ENCODE data around the gene SMC2. TPM values are rescaled to one million over a fixed set of nuclear protein-coding genes. Genes with fewer than 3 reads are reported as not detected.

SMC2 gene
- total RNA-seq, 1 donor from 2014 or later = 13.1 TPM

- Mint-ChIP-seq H3K27ac (ENCODE audit: unreplicated experiment) (no peak overlapping the region), H3K4me1 (ENCODE audit: unreplicated experiment) (peaks cover 29% of the 10 kb centered on the region)
These were observed 3.0 kb upstream of the SMC2 start for GRCh38 chr9:104091116-104091515.

DNA sequence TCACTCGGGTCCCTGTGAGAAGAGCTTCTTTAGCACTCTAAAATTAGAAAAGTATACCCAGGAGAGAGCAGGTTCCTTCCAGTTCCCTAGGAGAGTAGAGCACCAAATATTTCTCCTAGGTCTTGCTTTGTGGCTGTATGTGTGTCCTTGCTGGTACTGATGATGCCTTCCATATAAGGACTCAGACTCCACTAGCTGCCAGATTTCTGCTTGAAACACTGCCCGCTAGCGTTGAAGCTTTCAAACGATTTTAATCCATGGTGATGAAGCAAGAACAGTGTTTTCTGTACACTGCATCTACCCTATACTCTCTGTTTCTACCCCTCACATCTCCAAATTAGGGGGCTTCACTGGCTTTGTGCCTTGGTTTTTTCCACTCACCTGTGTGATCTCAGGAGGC lies 2.4 kb upstream of the SMC2 start:
- peaks cover 17% of the 10 kb centered on the region for H3K27me3 Mint-ChIP-seq (ENCODE audit: unreplicated experiment)
- H3K27ac Mint-ChIP-seq (ENCODE audit: unreplicated experiment) = no peak overlapping the region
- no peak overlapping the region for H3K4me3 Mint-ChIP-seq (ENCODE audit: unreplicated experiment)
- no peaks in the 10 kb centered on the region for H3K9me3 Mint-ChIP-seq (ENCODE audit: unreplicated experiment)
- peaks cover 30% of the 10 kb centered on the region for H3K4me1 Mint-ChIP-seq (ENCODE audit: unreplicated experiment)
- no peak for DNase-seq (ENCODE audit: extremely low spot score, unreplicated experiment)
- TF ChIP-seq CTCF (IDR thresholded peaks at IDR 0.05) = no peak
- H3K36me3 Mint-ChIP-seq (ENCODE audit: unreplicated experiment) = no peaks in the 10 kb centered on the region

More at GRCh38 chr9:104091116-104091515, 3.0 kb upstream of the SMC2 start:
- no peaks in the 10 kb centered on the region for H3K36me3 Mint-ChIP-seq (ENCODE audit: unreplicated experiment)
- TF ChIP-seq CTCF (IDR thresholded peaks at IDR 0.05) = no peak
- no peak for DNase-seq (ENCODE audit: extremely low spot score, unreplicated experiment)
- no peaks in the 10 kb centered on the region for H3K9me3 Mint-ChIP-seq (ENCODE audit: unreplicated experiment)
- no peak overlapping the region for H3K4me3 Mint-ChIP-seq (ENCODE audit: unreplicated experiment)
- peaks cover 19% of the 10 kb centered on the region for H3K27me3 Mint-ChIP-seq (ENCODE audit: unreplicated experiment)

- DNase-seq (ENCODE audit: extremely low spot score, unreplicated experiment) = no peak
- no peaks in the 10 kb centered on the region for H3K9me3 Mint-ChIP-seq (ENCODE audit: unreplicated experiment)
- no peaks in the 10 kb centered on the region for H3K36me3 Mint-ChIP-seq (ENCODE audit: unreplicated experiment)
- H3K27me3 Mint-ChIP-seq (ENCODE audit: unreplicated experiment) = peaks cover 13% of the 10 kb centered on the region
- peaks cover 32% of the 10 kb centered on the region for H3K4me1 Mint-ChIP-seq (ENCODE audit: unreplicated experiment)
- no peak overlapping the region for H3K27ac Mint-ChIP-seq (ENCODE audit: unreplicated experiment)
- H3K4me3 Mint-ChIP-seq (ENCODE audit: unreplicated experiment) = no peak overlapping the region
- TF ChIP-seq CTCF (IDR thresholded peaks at IDR 0.05) = no peak
These were observed 1.9 kb upstream of the SMC2 start for GRCh38 chr9:104092192-104092591.

DNA sequence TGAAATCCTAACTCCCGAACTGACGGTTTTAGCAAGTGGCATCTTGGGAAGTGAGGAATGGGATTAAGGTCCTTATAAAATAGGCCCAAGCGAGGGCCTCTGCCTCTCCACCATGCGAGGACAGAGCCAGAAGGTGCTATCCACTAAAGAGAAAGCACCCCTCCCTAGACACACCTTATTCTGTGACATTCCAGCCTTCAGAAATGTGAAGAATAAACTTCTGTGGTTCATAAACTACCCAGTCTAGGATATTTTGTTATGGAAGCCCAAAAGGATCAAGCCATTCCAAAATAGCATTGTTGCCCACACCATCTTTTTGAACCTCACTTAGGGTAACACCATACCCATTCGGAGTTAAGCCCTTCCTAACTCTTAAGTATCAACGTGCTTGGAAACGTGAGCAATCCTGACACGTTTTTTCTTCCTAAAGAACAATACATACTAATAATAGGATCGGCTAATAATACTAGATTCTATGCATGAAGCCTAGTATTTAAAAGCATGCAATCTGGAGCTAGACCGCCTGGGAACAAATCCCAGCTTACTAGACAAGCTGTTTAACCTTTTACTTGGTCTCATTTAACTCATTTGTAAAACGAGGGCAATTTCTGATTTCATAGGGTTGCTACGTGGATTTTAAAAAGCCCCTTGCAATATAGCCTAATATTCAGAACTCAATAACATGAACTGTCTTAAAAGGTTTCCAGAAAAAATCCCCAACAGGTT lies 1.1 kb upstream of the SMC2 start:
- peak overlapping the region; percentile 99 for H3K4me3 Mint-ChIP-seq (ENCODE audit: unreplicated experiment)
- peaks cover 2% of the 10 kb centered on the region for H3K36me3 Mint-ChIP-seq (ENCODE audit: unreplicated experiment)
- peaks cover 8% of the 10 kb centered on the region for H3K27me3 Mint-ChIP-seq (ENCODE audit: unreplicated experiment)
- no peak for TF ChIP-seq CTCF (IDR thresholded peaks at IDR 0.05)
- peak overlapping the region; percentile 99 for H3K27ac Mint-ChIP-seq (ENCODE audit: unreplicated experiment)
- DNase-seq (ENCODE audit: extremely low spot score, unreplicated experiment) = no peak
- H3K4me1 Mint-ChIP-seq (ENCODE audit: unreplicated experiment) = peaks cover 32% of the 10 kb centered on the region
- H3K9me3 Mint-ChIP-seq (ENCODE audit: unreplicated experiment) = no peaks in the 10 kb centered on the region

GRCh38 chr9:104094534-104095015 lies 466 bp downstream of the SMC2 start:
- Mint-ChIP-seq H3K4me3 (ENCODE audit: unreplicated experiment) (peak overlapping the region; percentile 99), H3K27me3 (ENCODE audit: unreplicated experiment) (no peaks in the 10 kb centered on the region), H3K4me1 (ENCODE audit: unreplicated experiment) (peaks cover 32% of the 10 kb centered on the region), H3K9me3 (ENCODE audit: unreplicated experiment) (no peaks in the 10 kb centered on the region), H3K27ac (ENCODE audit: unreplicated experiment) (peak overlapping the region; percentile 99), H3K36me3 (ENCODE audit: unreplicated experiment) (peaks cover 2% of the 10 kb centered on the region)
- TF ChIP-seq CTCF (IDR thresholded peaks at IDR 0.05) = no peak
- DNase-seq (ENCODE audit: extremely low spot score, unreplicated experiment) = no peak

Measured in osteocyte (in vitro differentiated cells).